ENCODE results near the gene GALNT5.

GALNT5 gene

DNA sequence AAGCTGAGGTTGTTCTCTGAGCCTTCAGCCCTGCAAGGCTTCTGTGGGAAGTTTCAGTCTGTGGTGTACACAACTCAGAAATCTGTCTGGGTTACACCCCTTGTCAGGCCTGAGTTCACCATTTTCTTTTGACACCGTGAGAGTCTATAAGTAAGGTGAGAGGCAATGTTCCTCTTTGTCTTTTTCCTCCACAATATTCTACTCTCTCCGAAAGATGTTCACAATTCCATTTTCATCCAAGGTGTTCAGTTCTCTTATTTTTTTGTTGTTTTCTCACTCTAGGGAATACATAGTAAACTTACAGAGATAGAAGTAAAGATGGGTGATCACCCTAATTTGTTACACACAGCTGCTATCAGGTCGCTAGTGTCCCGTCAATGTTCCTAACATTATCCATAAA is 64.9 kb downstream of the GALNT5 start (continued):
- TF ChIP-seq, protein P1, sequence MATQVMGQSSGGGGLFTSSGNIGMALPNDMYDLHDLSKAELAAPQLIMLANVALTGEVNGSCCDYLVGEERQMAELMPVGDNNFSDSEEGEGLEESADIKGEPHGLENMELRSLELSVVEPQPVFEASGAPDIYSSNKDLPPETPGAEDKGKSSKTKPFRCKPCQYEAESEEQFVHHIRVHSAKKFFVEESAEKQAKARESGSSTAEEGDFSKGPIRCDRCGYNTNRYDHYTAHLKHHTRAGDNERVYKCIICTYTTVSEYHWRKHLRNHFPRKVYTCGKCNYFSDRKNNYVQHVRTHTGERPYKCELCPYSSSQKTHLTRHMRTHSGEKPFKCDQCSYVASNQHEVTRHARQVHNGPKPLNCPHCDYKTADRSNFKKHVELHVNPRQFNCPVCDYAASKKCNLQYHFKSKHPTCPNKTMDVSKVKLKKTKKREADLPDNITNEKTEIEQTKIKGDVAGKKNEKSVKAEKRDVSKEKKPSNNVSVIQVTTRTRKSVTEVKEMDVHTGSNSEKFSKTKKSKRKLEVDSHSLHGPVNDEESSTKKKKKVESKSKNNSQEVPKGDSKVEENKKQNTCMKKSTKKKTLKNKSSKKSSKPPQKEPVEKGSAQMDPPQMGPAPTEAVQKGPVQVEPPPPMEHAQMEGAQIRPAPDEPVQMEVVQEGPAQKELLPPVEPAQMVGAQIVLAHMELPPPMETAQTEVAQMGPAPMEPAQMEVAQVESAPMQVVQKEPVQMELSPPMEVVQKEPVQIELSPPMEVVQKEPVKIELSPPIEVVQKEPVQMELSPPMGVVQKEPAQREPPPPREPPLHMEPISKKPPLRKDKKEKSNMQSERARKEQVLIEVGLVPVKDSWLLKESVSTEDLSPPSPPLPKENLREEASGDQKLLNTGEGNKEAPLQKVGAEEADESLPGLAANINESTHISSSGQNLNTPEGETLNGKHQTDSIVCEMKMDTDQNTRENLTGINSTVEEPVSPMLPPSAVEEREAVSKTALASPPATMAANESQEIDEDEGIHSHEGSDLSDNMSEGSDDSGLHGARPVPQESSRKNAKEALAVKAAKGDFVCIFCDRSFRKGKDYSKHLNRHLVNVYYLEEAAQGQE (tag by site-specific recombination; IDR thresholded peaks at IDR 0.05) = no peak
- TF ChIP-seq ZNF677 (tag by site-specific recombination; IDR thresholded peaks at IDR 0.05) (no peak), TRIM28 (IDR thresholded peaks at IDR 0.05; ENCODE audit: borderline replicate concordance, low read length) (no peak), ZNF391 (tag by site-specific recombination; IDR thresholded peaks at IDR 0.05; ENCODE audit: borderline replicate concordance, low read depth) (no peak), YY2 (tag by site-specific recombination; IDR thresholded peaks at IDR 0.05) (no peak), BCL11A (tag by site-specific recombination; IDR thresholded peaks at IDR 0.05; ENCODE audit: low read depth) (no peak), KLF9 (tag by site-specific recombination; IDR thresholded peaks at IDR 0.05; ENCODE audit: low read depth) (no peak)
- TF ChIP-seq, protein P2, sequence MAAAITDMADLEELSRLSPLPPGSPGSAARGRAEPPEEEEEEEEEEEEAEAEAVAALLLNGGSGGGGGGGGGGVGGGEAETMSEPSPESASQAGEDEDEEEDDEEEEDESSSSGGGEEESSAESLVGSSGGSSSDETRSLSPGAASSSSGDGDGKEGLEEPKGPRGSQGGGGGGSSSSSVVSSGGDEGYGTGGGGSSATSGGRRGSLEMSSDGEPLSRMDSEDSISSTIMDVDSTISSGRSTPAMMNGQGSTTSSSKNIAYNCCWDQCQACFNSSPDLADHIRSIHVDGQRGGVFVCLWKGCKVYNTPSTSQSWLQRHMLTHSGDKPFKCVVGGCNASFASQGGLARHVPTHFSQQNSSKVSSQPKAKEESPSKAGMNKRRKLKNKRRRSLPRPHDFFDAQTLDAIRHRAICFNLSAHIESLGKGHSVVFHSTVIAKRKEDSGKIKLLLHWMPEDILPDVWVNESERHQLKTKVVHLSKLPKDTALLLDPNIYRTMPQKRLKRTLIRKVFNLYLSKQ (tag by site-specific recombination; IDR thresholded peaks at IDR 0.05; ENCODE audit: borderline replicate concordance) = no peak

DNA sequence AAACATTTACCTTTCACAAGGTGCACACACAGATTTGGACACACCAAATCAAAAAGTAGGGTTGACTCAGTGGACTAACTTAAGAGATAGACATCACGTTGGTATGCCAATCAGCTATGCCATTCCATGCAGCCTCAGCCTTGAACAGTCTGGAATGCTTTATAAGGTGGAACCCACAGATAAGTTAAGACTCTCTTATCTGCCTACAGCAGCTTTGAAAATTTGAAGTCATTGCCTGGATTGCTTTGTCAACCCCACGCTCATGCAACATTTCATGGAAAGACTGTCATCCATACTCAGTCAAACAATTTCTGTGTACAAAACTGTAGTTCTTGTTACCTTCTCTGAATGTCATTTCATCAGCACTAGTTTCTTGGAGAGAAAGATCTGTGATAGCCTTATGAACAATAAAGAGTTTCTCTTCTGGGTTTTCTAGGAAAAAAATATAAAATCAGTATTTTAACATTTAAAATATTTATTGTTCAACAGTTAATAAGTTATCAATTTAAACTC is 66.9 kb downstream of the GALNT5 start:
- no peaks in the 10 kb centered on the region for H3K9me3 ChIP-seq (ENCODE audit: control insufficient read depth, insufficient read depth, low read depth, low read length)
- ChIA-PET POLR2A (no interaction called here), CTCF (interaction anchor here (0.6 to 7.0 kb wide), 4 partner anchors 12 to 403 kb away, joined by 3 to 100 read pairs (median 12); no protein-coding TSS in a partner anchor)
- TF ChIP-seq ZNF76 (tag by site-specific recombination; IDR thresholded peaks at IDR 0.05; ENCODE audit: borderline replicate concordance, low read depth) (no peak), ZIC2 (tag by site-specific recombination; IDR thresholded peaks at IDR 0.05) (no peak), ZNF658 (tag by site-specific recombination; IDR thresholded peaks at IDR 0.05) (no peak), ZNF792 (tag by site-specific recombination; IDR thresholded peaks at IDR 0.05) (no peak), ZNF341 (tag by site-specific recombination; IDR thresholded peaks at IDR 0.05; ENCODE audit: low read depth) (no peak), ZNF404 (tag by site-specific recombination; IDR thresholded peaks at IDR 0.05) (no peak), RBAK (tag by site-specific recombination; IDR thresholded peaks at IDR 0.05) (no peak), ZNF514 (tag by site-specific recombination; IDR thresholded peaks at IDR 0.05) (no peak), ZNF146 (tag by site-specific recombination; IDR thresholded peaks at IDR 0.05) (no peak), ZNF157 (tag by site-specific recombination; IDR thresholded peaks at IDR 0.05) (no peak)
- TF ChIP-seq, protein P3, sequence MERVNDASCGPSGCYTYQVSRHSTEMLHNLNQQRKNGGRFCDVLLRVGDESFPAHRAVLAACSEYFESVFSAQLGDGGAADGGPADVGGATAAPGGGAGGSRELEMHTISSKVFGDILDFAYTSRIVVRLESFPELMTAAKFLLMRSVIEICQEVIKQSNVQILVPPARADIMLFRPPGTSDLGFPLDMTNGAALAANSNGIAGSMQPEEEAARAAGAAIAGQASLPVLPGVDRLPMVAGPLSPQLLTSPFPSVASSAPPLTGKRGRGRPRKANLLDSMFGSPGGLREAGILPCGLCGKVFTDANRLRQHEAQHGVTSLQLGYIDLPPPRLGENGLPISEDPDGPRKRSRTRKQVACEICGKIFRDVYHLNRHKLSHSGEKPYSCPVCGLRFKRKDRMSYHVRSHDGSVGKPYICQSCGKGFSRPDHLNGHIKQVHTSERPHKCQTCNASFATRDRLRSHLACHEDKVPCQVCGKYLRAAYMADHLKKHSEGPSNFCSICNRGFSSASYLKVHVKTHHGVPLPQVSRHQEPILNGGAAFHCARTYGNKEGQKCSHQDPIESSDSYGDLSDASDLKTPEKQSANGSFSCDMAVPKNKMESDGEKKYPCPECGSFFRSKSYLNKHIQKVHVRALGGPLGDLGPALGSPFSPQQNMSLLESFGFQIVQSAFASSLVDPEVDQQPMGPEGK (tag by site-specific recombination; IDR thresholded peaks at IDR 0.05) = no peak
- TF ChIP-seq, protein P4, sequence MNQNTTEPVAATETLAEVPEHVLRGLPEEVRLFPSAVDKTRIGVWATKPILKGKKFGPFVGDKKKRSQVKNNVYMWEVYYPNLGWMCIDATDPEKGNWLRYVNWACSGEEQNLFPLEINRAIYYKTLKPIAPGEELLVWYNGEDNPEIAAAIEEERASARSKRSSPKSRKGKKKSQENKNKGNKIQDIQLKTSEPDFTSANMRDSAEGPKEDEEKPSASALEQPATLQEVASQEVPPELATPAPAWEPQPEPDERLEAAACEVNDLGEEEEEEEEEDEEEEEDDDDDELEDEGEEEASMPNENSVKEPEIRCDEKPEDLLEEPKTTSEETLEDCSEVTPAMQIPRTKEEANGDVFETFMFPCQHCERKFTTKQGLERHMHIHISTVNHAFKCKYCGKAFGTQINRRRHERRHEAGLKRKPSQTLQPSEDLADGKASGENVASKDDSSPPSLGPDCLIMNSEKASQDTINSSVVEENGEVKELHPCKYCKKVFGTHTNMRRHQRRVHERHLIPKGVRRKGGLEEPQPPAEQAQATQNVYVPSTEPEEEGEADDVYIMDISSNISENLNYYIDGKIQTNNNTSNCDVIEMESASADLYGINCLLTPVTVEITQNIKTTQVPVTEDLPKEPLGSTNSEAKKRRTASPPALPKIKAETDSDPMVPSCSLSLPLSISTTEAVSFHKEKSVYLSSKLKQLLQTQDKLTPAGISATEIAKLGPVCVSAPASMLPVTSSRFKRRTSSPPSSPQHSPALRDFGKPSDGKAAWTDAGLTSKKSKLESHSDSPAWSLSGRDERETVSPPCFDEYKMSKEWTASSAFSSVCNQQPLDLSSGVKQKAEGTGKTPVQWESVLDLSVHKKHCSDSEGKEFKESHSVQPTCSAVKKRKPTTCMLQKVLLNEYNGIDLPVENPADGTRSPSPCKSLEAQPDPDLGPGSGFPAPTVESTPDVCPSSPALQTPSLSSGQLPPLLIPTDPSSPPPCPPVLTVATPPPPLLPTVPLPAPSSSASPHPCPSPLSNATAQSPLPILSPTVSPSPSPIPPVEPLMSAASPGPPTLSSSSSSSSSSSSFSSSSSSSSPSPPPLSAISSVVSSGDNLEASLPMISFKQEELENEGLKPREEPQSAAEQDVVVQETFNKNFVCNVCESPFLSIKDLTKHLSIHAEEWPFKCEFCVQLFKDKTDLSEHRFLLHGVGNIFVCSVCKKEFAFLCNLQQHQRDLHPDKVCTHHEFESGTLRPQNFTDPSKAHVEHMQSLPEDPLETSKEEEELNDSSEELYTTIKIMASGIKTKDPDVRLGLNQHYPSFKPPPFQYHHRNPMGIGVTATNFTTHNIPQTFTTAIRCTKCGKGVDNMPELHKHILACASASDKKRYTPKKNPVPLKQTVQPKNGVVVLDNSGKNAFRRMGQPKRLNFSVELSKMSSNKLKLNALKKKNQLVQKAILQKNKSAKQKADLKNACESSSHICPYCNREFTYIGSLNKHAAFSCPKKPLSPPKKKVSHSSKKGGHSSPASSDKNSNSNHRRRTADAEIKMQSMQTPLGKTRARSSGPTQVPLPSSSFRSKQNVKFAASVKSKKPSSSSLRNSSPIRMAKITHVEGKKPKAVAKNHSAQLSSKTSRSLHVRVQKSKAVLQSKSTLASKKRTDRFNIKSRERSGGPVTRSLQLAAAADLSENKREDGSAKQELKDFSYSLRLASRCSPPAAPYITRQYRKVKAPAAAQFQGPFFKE (tag by site-specific recombination; IDR thresholded peaks at IDR 0.05; ENCODE audit: borderline replicate concordance) = no peak
- no peak overlapping the region for H3K27ac ChIP-seq (ENCODE audit: extremely low read depth, low read depth, low read length)
- no peaks in the 10 kb centered on the region for H3K36me3 ChIP-seq (ENCODE audit: control insufficient read depth in 2 of 2, insufficient read depth in 1 of 2, low read length in 2 of 2)
- no peak overlapping the region for H3K4me3 ChIP-seq (ENCODE audit: low read depth, low read length)
- no peaks in the 10 kb centered on the region for H3K4me1 ChIP-seq (ENCODE audit: control insufficient read depth, insufficient read depth, low read length)

All from HEK293 (cell line).